Esophagus mucosa (tissue), 1 donor: ENCODE measurements around the gene CARD18. TPM values are rescaled to one million over a fixed set of nuclear protein-coding genes. Genes with fewer than 3 reads are reported as not detected.
A peak's percentile ranks its signal among the peaks of the same experiment; 100 is the strongest.

Experiments used
- ATAC-seq: fragments of 200-7000 bp; cut with Tn5 transposase; one replicate; pipeline ENCODE4 v1.9.1; 2020
- total RNA-seq: library from RNA; stranded (reverse); gene quantifications from one replicate; pipeline ENCODE4 v1.2.4, GENCODE V29; 2023
- donor health status: DM: yes; HTN: yes; CAD: no.

Gene CARD18, protein sequence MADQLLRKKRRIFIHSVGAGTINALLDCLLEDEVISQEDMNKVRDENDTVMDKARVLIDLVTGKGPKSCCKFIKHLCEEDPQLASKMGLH
- total RNA-seq = 4.4 TPM

DNA sequence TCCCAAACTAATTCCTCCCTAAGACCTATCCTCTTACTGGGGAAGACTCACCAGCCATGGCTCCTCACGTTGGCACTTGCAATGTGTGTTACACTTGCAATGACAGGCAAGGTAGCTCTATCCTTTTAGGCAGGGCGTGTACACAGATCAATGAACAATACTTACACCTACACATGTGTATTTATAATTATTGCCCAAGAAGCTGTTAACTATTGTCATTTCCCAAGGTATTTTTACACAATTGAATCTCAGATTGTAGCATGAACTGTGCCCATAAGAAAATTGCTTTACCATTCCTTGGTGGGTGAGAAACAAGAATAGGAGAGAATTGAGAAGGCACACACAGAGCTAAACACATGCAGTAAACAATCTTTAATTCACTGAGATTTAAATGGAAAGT is at the start of gene CARD18:
Gene CARD18, minus strand, starts transcription at position 101 of the 400 bp plus-strand sequence. Its CDS starts 43 bp downstream, at position 58.
- ATAC-seq = peak; percentile 75

DNA sequence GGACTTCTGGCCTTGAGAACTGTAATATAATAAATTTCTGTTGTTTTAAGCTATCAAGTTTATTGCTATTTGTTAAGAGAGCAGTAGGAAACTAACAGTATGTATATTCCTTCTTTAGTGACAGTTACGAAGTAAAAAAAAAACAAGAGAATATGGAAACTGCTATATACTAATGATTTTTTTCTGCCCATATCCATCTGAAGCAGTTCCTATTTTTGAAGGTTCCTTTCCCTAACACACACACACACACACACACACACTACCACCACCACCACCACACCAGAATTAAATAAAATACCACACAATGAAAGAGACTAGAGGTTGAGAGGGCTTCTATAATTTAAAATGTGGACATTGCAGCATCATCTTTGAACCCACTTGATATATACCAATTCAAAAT is 44.4 kb upstream of the CARD18 start:
- ATAC-seq = no peak

DNA sequence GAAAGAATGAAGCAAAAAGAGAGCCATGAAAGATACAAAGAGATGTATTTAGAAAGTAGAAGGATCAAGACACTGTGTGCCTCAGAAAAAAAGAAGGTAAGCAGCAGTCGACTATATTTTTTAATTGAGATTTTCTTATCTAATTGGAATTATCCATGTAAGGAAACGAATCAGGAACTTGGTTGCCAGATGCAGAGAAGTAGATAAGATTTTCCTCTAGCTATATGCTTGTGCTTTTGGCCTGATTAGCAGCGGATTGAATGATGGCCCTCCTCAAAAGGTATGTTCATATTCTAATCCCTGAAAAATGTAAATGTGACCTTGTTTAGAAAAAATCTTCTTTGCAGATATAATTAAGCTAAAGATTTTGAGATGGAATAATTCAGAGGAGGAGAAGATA is 43.9 kb upstream of the CARD18 start:
- no peak for ATAC-seq

DNA sequence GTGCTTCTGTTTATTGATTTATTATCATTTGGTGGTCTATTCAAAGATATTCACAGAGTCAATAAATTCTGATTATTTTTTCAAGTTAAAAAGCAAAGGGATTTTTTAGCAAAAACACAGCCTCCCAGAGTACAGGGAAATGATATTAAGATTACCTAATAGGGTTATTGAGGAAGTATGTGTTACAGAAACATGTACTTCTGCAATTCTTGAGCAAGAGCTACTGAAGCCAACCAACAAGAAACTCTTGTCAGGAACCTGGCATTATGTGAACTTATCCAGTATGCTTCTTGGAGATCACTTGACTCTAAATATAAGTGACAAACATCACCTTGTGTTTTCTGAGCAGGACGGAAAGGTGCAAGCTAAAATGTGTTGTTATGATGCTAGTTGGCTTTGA is 42.0 kb upstream of the CARD18 start:
- ATAC-seq = peak; percentile 95

DNA sequence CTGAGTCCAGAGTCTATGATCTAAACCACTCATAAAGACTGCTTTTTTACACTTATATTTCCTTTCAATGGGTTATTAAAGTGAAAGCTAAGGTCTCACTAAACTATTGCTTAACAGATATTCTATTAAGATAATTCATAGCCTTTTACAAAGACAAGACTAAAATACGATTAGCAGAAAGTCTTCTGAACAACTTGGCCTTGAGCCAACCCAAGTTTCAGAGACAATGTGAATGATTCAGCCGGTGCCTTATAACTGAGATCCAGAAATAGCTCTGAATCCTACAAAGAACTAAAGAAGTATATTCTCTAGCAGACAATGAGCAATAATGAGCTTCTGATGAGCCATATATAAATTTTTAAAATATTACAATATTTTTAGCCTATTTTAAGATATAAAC is 41.5 kb upstream of the CARD18 start:
- ATAC-seq = peak; percentile 72

DNA sequence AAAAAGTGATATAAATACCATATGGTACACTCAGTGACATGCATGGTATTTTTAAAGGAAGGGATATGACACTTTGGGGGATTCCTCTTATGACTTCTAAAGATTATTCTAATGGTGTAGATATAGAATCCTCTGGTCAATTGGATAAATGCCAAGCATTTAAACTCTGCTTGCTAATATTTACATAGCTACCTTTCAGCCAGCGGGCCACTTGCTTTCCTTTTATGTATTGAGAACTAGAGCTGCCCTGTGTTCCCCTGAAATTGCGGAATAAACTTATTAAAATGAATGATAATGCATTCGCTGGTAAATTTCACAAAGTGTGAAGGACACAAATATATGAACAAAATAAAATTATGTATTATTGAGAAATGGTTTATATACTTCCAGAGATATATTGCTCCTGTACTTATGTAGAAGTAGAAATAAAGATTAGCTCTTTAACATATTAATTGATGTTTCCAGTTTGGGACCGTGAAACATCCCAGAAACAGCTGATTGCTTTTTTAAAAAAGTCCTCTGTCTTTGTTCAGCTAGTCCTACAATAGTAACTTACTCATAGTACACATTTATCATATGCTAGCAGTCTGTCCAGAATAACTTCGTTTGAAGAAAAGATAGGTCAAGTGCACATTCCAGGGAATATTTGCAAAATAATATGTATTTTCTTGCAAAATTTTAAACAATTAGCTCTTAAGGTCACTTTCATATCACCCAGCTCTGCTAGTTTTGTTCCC is 40.1 kb upstream of the CARD18 start:
- no peak for ATAC-seq

DNA sequence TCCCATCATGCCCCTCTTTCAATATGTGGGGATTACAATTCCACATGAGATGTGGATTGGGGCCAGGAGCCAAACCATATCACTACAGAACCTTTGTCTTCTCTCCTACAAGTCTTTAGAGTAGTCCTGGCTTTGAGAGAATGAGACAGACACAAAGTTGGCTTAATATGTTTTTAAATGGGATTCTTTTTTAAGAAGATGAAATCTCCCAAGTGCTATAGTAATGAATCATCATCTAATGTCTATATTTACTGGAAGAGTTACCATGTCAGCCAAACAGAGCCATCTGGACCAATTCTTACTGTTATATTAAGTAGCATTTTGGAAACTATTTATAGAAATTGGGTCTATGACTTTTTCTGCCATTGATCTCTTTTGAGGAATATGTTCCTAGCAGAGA is 38.1 kb upstream of the CARD18 start:
- ATAC-seq = no peak

DNA sequence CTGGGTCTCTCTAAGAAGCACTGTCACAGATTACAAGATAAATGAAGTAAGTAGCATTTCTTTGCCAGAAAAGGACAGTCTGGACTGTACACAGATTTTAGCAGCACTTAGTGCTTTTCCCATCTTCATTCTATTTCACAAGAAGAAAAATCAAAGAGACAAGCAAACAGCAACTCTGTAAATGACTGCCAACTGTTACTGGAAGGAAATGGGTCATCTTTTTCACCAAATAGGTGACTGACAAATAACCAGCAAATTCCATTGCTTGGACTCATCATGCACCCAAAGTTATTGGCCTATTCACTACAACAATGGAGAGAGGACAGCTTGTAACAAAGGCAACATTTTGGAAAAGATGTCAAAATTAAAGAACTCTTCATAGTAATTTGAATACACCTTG is 28.9 kb upstream of the CARD18 start:
- no peak for ATAC-seq

DNA sequence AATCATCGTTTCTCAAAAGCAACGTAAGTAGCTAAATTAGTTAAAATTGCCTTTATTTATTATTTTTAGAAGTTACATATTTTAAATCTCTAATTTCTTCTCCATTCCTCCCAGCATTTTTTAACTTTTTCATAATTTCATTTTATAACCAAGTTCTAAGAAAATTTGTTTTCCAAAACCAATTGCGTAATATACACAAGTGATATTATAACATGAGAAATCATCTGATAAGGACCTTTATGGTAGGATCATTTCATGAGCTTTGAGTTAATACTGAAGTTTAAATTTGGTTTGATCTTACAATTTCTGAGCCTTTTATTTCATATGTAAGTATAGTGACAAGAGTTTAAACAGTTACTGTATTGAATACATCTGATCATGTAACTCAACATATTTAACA is 27.7 kb upstream of the CARD18 start:
- ATAC-seq = no peak

DNA sequence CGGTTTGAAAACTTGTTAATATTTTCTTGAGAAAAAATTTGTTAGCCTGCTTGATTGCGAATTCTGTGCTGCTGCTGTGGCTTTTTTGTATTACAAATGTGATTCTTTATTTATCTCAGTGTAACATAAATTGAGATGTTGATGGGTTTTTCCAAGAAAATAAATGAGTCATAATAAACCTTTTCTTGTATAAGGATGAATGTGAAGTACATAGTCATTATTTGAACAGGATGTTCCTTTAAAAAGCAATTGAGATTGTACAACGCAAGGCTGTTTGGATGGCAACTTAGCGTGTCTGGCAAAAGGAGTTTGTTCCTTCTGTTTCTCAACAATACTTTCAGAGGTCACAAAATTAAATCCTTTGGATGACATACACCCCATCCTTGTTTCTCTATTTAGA is 24.6 kb upstream of the CARD18 start:
- no peak for ATAC-seq

DNA sequence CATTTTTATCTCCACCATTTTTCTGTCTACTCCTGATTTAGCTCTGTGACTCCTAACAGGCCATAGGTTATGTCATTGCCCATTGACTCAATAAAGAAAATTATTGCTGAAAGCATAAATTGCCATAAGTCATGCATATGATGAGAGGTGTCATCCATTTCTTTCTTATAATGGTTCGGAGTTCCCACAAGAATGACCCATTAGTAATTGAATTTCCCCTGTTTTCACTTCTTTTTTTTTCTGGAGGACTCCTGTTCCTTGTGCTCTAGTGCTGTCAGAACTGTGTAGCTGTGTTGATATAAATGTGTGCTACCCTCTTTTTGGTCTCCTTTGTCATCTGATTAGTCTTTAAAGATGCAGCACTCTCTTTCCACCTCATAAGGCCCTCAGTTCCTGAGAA is 22.9 kb upstream of the CARD18 start:
- ATAC-seq = no peak

DNA sequence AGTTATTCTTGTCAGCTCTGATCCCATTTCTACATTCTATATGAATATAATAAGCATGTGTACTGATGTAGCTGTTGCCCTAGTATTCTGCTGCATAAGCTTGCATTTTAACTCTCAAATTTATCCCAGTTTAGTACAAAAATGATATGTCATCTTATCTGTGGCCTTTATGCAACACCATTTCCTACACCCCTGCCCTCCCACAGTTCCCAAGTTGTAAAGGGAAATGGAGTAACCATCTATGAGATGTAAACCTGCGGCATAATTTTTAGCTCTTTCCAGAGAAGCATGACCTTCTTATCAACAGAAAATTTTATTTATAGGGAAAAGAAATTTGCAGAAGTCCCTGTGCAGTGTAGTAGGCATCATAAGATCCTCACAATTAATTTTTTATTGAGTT is 18.9 kb upstream of the CARD18 start:
- ATAC-seq = no peak

DNA sequence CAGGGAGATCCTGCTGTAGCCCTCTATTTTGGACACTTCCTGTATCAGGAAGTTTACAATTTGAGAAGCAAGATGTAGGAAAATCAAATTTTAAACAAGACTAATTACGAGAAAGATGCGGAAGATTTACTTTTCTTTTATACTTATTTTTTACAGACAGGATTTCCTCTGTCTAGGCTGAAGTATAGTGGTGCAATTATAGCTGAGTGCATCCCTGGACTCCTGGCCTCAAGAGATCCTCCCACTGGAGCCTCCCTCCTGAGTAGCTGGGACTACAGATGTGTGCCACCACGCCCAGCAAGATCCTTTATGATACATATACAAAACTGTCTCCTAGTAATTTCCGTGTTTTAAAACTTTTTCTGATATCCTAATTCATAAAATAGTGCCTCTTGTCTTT is 17.2 kb upstream of the CARD18 start:
- ATAC-seq = no peak

DNA sequence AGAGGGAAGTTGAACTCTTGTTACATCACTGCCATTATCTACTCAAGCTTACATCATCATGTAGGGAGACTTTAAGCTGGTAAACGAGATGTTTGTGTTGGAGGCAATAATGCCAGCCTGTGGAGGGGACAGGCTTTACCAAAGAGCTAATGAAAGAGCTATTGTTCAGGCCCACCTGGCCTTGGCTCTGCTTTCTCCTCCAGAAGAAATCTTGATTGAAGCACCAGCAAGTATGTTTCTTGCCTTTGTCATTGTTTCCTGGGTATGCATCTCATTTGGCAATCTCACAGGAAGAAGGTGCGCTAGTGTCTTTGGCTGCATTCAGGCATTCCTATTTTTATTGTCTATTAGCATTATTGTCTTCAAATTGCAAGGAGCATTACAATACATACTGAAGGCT is 16.7 kb upstream of the CARD18 start:
- ATAC-seq = no peak

DNA sequence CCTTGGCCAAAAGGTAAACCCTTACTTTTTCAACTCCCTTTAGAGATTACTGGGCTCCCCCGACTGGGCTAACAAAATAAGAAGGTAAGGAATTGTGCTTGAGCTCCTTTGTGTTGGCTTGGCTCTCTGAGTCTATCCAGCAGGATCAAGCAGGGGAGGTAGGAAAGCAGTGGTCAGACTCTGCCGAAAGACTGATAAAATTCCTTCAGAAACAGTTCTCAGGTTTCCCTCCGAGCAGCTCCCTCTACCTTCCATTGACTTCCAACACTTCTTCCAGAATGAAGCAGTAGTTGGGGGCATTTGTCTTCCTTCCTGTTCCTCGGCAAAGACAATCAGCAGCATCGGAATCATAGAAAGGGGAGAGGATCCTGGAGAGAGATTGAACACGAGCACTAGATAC is 16.1 kb upstream of the CARD18 start:
- no peak for ATAC-seq

DNA sequence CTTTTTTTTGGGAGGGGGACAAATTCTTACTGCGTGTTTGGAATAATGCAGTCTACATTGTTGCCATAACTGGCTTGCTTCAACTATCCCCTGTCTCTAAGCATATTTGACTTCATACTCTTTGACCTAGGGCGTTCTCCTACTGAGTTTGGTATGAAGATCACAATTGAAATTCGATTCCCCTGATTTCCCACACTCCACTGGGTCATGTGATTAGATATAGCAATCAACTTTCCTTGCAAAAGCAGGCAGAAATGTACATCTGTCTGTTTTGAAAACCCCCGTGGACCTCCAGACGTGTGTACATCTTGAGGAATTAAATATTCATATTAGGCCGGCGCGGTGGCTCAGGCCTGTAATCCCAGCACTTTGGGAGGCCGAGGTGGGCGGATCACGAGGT is 13.8 kb upstream of the CARD18 start:
- no peak for ATAC-seq

DNA sequence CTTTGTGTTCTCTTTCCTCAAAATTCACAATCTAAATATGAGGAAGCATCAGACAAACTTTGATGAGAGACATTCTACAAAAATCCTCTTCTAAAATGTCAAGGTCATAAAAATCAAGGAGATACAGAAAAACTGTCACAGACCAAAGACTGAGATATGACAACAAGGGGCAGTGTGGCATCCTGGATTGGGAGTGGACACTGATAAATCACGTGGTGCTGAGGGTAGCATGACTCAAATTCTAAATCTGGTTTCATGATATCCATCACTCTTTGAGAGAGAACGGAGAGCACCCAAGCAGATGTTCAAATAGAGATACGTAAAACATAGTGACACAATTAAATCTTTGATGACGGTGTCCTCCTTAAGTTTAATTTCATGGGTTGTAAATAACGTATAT is 13.0 kb upstream of the CARD18 start:
- ATAC-seq = no peak

DNA sequence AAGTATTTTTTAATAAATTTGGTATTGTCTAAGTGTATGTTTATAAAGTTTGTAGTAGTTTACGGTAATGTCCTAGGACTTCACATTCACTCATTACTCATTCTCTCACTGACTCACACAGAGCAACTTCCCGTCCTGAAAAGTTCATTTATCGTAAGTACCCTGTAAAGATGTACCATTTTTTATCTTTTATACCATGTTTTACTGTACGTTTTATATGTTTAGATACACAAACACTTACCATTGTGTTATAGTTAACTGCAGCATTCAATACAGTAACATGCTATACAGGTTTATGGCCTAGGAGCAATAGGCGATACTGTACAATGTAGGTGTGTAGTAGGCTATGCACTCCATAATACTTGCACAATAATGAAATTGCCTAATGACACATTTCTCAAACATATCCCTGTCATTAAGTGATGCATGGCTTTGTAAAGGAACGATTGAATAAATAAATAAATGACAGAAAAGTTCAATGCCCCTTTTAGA is 12.5 kb upstream of the CARD18 start:
- ATAC-seq = peak; percentile 92

DNA sequence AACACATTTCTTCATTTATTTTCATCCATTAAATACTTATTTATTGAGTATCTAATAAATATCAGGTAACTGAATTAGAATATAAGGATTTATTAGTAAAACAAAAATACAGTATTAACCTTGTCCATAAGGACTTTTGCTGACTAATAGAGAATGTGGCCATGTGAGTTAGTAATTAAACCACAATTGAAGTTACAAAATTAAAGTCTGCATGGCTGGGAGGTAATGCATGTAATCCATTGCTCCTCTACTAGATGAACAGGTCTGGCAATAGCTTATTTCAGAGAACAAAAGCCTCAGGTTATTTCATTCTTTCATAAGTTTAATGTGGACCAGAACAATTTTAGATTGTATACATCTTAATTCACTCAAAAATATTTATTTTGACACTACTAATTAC is 9.9 kb upstream of the CARD18 start:
- peak; percentile 82 for ATAC-seq

DNA sequence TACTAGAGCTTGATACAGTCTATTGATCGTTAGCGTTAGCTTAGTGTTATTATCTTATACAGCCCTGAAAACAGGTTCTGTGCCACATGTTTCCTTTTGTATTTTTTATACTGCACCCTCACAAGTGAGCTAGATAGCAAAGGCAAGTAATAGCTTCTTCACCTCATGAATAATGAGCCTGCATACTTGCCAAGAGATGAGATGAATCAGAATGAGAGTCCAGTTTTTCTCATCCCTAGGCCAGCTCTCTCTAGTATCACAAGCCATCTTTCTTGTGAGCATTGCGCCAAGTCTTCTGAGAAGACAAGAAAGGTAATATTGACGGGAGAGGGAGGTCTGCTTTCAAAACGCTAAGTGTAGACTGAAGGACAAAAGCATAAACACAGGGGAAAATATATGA is 8.7 kb upstream of the CARD18 start:
- ATAC-seq = peak; percentile 41

DNA sequence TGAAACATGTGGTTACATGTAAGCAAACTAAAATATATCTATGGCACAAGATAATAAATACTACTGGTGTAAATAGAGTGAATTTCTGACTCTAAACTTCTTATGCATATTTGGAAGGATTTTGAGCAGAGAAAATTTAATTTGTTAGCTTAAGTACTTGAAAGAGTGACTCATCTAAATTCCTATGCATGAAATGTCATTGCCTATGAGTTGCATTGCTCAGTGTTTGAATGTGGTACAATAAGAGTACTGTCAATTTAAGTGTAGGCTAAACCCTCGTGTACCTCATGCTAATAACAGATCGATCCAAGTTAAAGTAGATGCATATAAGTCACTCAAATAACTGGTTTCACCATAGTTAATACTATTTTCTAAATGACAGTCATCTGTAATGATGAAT is 5.3 kb upstream of the CARD18 start:
- ATAC-seq = peak; percentile 78

DNA sequence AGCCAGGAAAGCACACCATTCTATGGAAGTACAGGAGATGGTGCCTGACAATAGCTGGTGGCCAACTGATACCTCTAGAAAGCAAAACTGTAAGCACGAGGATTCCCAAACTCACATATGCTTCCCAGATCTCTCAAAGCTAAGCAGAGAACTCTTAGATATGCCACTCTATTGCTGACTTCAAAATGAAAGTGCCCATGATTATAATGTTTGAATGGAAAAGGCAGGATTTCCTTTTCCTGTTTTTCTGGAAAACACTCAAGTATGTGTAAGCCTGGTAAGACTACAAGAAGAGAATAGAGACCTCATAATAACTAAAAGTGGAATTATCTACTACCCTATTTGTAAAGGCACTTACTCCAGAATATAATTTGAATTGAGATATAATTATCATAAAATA is 2.6 kb upstream of the CARD18 start:
- ATAC-seq = no peak

DNA sequence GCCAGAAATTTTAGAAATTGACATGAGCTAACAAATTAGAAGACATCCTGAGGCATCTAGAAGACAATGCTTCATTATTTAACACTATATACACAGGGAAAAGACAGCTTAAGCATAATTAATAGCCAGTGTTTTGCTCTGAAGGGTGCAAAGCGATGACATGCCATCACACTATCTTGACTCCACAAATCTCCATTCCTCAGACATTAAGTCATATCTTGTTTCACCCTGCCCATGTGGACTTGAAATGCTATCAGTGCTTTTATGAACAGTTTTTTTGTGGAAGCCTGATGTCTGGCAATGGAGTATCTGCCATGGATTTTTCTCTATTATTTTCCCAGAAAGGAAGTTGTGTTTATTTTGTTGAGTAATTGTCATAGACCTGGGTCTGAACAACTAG is 2.3 kb downstream of the CARD18 start:
- peak; percentile 67 for ATAC-seq

DNA sequence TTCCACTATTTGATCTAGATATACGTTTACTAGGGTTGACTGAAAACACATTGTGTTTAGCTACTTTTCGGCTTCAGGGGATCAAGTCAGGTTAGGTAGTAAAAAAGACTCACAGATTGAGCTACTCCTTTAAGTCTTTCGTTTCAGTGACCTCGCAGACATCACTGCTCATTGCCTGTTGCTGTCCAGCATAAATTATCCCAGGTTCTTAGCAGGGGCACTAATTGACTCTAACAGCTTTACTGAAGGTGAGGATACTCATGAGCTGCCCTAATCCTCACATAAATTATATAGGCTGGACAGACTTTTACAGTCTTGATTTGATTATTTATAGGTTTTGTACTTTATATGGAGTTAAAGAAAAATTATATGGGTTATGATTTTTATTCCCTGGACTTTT is 3.7 kb downstream of the CARD18 start:
- no peak for ATAC-seq
